Activated CD8-positive, alpha-beta T cell treated with anti-CD3 and anti-CD28 coated beads for 36 hours (primary cell): ENCODE results near the gene GJA5. TPM values are rescaled to one million over a fixed set of nuclear protein-coding genes. Genes with fewer than 3 reads are reported as not detected.
"Not testable (repeated sequence)": the region's sequence is repeated elsewhere in the genome, so short reads cannot be mapped to it uniquely, and the experiment has no call there.

Experiments used
- ATAC-seq: fragments of 200-7000 bp; cut with Tn5 transposase; one replicate; pipeline ENCODE4 v1.10.0; 2021; ENCODE audit warnings: mild to moderate bottlenecking, moderate library complexity
- CTCF ChIA-PET: fragments of 350-600 bp; sonication (Branson Sonifier 250); formaldehyde crosslinking; loops from one replicate; lab custom pipeline; 2021; ENCODE audit warnings: antibody characterized with exemption; lab: Charles Lee
- POLR2A ChIA-PET: fragments of 350-600 bp; sonication (Branson Sonifier 250); formaldehyde crosslinking; loops from one replicate; lab custom pipeline; 2021; ENCODE audit warnings: antibody characterized with exemption; lab: Charles Lee
- DNase-seq: peaks from one replicate; pipeline ENCODE4 v3.0.0-alpha.2; 2020
- H3K27ac Mint-ChIP-seq: one replicate; pipeline ENCODE4 v1.8.0; 2021; ENCODE audit warnings: mild to moderate bottlenecking, mixed read lengths
- H3K27me3 Mint-ChIP-seq: one replicate; pipeline ENCODE4 v1.8.0; 2021; ENCODE audit warnings: mixed read lengths
- H3K36me3 Mint-ChIP-seq: one replicate; pipeline ENCODE4 v1.8.0; 2021; ENCODE audit warnings: low read depth, mixed read lengths
- H3K4me1 Mint-ChIP-seq: one replicate; pipeline ENCODE4 v1.8.0; 2021; ENCODE audit warnings: low read depth, mixed read lengths
- H3K4me3 Mint-ChIP-seq: one replicate; pipeline ENCODE4 v1.8.0; 2021; ENCODE audit warnings: mild to moderate bottlenecking, moderate library complexity, mixed read lengths
- H3K9me3 Mint-ChIP-seq: one replicate; pipeline ENCODE4 v1.8.0; 2021; ENCODE audit warnings: mixed read lengths
- CTCF ChIP-seq: fragments of 200-600 bp; IDR thresholded peaks from one replicate; pipeline ENCODE4 v1.8.0; 2022; ENCODE audit warnings: antibody characterized with exemption, mild to moderate bottlenecking
- intact Hi-C: fragments of 100-400 bp; cut with micrococcal nuclease; formaldehyde crosslinking; loops from one replicate; pipeline ENCODE4 v1.10.0; 2022
- total RNA-seq, 2 experiments: library from RNA; stranded (reverse); gene quantifications; one replicate each; pipeline ENCODE4 v1.2.3, GENCODE V29; 2021

GJA5 gene
- total RNA-seq, 2 experiments from 2014 or later: not detected

GRCh38 chr1:147735423-147735822, 25.0 kb downstream of the GJA5 start:
- CTCF ChIA-PET: no interaction called here
- POLR2A ChIA-PET: interaction anchor here (0.7 kb wide), 1 partner anchor 12 kb away, joined by 3 read pairs; no protein-coding TSS in a partner anchor
- no peak overlapping the region for H3K4me3 Mint-ChIP-seq
- ATAC-seq (no peak), DNase-seq (no peak)
- H3K9me3 Mint-ChIP-seq: no peaks in the 10 kb centered on the region
- H3K36me3 Mint-ChIP-seq: no peaks in the 10 kb centered on the region
- no peak overlapping the region for H3K27ac Mint-ChIP-seq
- H3K27me3 Mint-ChIP-seq: peaks cover 8% of the 10 kb centered on the region
- intact Hi-C loops: no loop called here
- TF ChIP-seq CTCF: no peak
- no peaks in the 10 kb centered on the region for H3K4me1 Mint-ChIP-seq

GRCh38 chr1:147734291-147734841, 26.0 kb downstream of the GJA5 start:
- ATAC-seq, H3K4me1 Mint-ChIP-seq, DNase-seq, H3K4me3 Mint-ChIP-seq, H3K36me3 Mint-ChIP-seq, intact Hi-C loops, POLR2A ChIA-PET, CTCF ChIA-PET, H3K9me3 Mint-ChIP-seq, H3K27ac Mint-ChIP-seq: not testable (repeated sequence)
- peaks cover 11% of the 10 kb centered on the region for H3K27me3 Mint-ChIP-seq

- CTCF ChIA-PET: no interaction called here
- no peaks in the 10 kb centered on the region for H3K36me3 Mint-ChIP-seq
- intact Hi-C loops: no loop called here
Observed at GRCh38 chr1:147729315-147729714, 31.1 kb downstream of the GJA5 start.

GRCh38 chr1:147726168-147726567, 34.2 kb downstream of the GJA5 start:
- DNase-seq: no peak
- ChIA-PET POLR2A (no interaction called here), CTCF (interaction anchor here (1.3 to 1.5 kb wide), 3 partner anchors 120 to 167 kb away, joined by 3 to 6 read pairs (median 5); no protein-coding TSS in a partner anchor)
- Mint-ChIP-seq H3K4me3 (no peak overlapping the region), H3K36me3 (no peaks in the 10 kb centered on the region), H3K9me3 (no peaks in the 10 kb centered on the region), H3K27ac (no peak overlapping the region), H3K4me1 (no peaks in the 10 kb centered on the region), H3K27me3 (peaks cover 18% of the 10 kb centered on the region)
- TF ChIP-seq CTCF: no peak
- ATAC-seq: no peak
- intact Hi-C loops: no loop called here

More at GRCh38 chr1:147729315-147729714, 31.1 kb downstream of the GJA5 start:
- TF ChIP-seq CTCF: no peak
- Mint-ChIP-seq H3K4me3 (no peak overlapping the region), H3K4me1 (no peaks in the 10 kb centered on the region), H3K27me3 (peaks cover 17% of the 10 kb centered on the region), H3K9me3 (no peaks in the 10 kb centered on the region), H3K27ac (no peak overlapping the region)
- ATAC-seq: no peak
- DNase-seq: no peak
- POLR2A ChIA-PET: no interaction called here

- CTCF ChIA-PET: interaction anchor here (1.3 to 1.5 kb wide), 3 partner anchors 121 to 167 kb away, joined by 3 to 6 read pairs (median 5); no protein-coding TSS in a partner anchor
- no peak overlapping the region for H3K27ac Mint-ChIP-seq
- ATAC-seq: no peak
- no peaks in the 10 kb centered on the region for H3K9me3 Mint-ChIP-seq
- TF ChIP-seq CTCF: no peak
- DNase-seq: no peak
- H3K27me3 Mint-ChIP-seq: peaks cover 20% of the 10 kb centered on the region
- POLR2A ChIA-PET: no interaction called here
- H3K4me1 Mint-ChIP-seq: no peaks in the 10 kb centered on the region
- intact Hi-C loops: no loop called here
- H3K36me3 Mint-ChIP-seq: no peaks in the 10 kb centered on the region
- H3K4me3 Mint-ChIP-seq: no peak overlapping the region
Observed at GRCh38 chr1:147725685-147726084, 34.7 kb downstream of the GJA5 start.
